Keratinocyte (primary cell): Measurements from ENCODE around the gene LINC01488. TPM values are rescaled to one million over a fixed set of nuclear protein-coding genes. Genes with fewer than 3 reads are reported as not detected.

Experiments used
- DNase-seq: peaks from one replicate; pipeline ENCODE4 v3.0.0-alpha.2; 2011; ENCODE audit warnings: low read depth, missing footprints, low spot score
- FAIRE-seq: peaks from 2 replicates; lab custom pipeline; 2011; peaks lifted over from hg19 to GRCh38; lab: Jason Lieb, UNC
- H2AFZ ChIP-seq: 2 replicates; pipeline ENCODE4 v1.6.0; 2012; ENCODE audit warnings: low read length, control low read depth, inconsistent platforms; ENCODE audit not compliant: control insufficient read depth
- H3K27ac ChIP-seq: 2 replicates; pipeline ENCODE4 v1.5.1; 2011; ENCODE audit warnings: low read length; ENCODE audit not compliant: control insufficient read depth, insufficient read depth
- H3K27me3 ChIP-seq: 3 replicates; pipeline ENCODE4 v1.6.0; 2011; ENCODE audit warnings: low read length; ENCODE audit not compliant: control insufficient read depth, insufficient read depth; ENCODE audit errors: extremely low read depth
- H3K36me3 ChIP-seq, 2 experiments: 2 replicates in 1 of 2; 3 replicates in 1 of 2; pipeline ENCODE4 v1.5.1; 2011; ENCODE audit warnings: low read length in 2 of 2, mild to moderate bottlenecking in 1 of 2; ENCODE audit not compliant: control insufficient read depth in 2 of 2, insufficient read depth in 2 of 2; ENCODE audit errors: extremely low read depth in 1 of 2
- H3K4me1 ChIP-seq: 3 replicates; pipeline ENCODE4 v1.5.1; 2011; ENCODE audit warnings: low read length; ENCODE audit not compliant: control insufficient read depth, insufficient read depth; ENCODE audit errors: extremely low read depth
- H3K4me2 ChIP-seq: 3 replicates; pipeline ENCODE4 v1.6.0; 2011; ENCODE audit warnings: low read depth, low read length; ENCODE audit not compliant: control insufficient read depth, insufficient read depth; ENCODE audit errors: extremely low read depth
- H3K4me3 ChIP-seq, 3 experiments: fragments of 200-600 bp in 1 of 3; sonication (generic) in 1 of 3; 2 replicates in 2 of 3; 3 replicates in 1 of 3; pipeline ENCODE4 v1.5.1; 2011 to 2016; ENCODE audit warnings: low read length in 3 of 3, mild to moderate bottlenecking in 3 of 3, control low read depth in 2 of 3, inconsistent platforms in 1 of 3, low read depth in 1 of 3, mixed read lengths in 1 of 3, mixed run types in 1 of 3, moderate library complexity in 1 of 3; ENCODE audit not compliant: control insufficient read depth in 2 of 3, insufficient read depth in 2 of 3; ENCODE audit errors: extremely low read depth in 1 of 3
- H3K79me2 ChIP-seq: 2 replicates; pipeline ENCODE4 v1.6.0; 2012; ENCODE audit warnings: low read length; ENCODE audit not compliant: control insufficient read depth, insufficient read depth
- H3K9ac ChIP-seq: 3 replicates; pipeline ENCODE4 v1.6.0; 2011; ENCODE audit warnings: low read length; ENCODE audit not compliant: control insufficient read depth, insufficient read depth; ENCODE audit errors: extremely low read depth
- H3K9me1 ChIP-seq: 3 replicates; pipeline ENCODE4 v1.6.0; 2011; ENCODE audit warnings: low read length; ENCODE audit not compliant: control insufficient read depth, insufficient read depth; ENCODE audit errors: extremely low read depth
- H3K9me3 ChIP-seq: 2 replicates; pipeline ENCODE4 v1.5.1; 2012; ENCODE audit warnings: low read depth, low read length; ENCODE audit not compliant: control insufficient read depth
- H4K20me1 ChIP-seq: 3 replicates; pipeline ENCODE4 v1.6.0; 2011; ENCODE audit warnings: low read length; ENCODE audit not compliant: control insufficient read depth, insufficient read depth; ENCODE audit errors: extremely low read depth
- CTCF ChIP-seq, 3 experiments: IDR thresholded peaks in 1 of 3; conservative IDR thresholded peaks in 1 of 3; optimal IDR thresholded peaks in 1 of 3; 2 replicates in 2 of 3; 3 replicates in 1 of 3; pipeline versions ENCODE3 to v1.5.1; 2011; ENCODE audit warnings: low read length in 3 of 3, mild to moderate bottlenecking in 3 of 3, moderate library complexity in 2 of 3, control low read depth in 1 of 3, inconsistent platforms in 1 of 3; ENCODE audit not compliant: insufficient read depth in 2 of 3; ENCODE audit errors: extremely low read depth in 1 of 3
- EZH2 ChIP-seq: IDR thresholded peaks from one replicate; pipeline ENCODE4 v1.6.1; 2012; ENCODE audit warnings: inconsistent platforms, mild to moderate bottlenecking, low read length, moderate library complexity
- dilution Hi-C: fragments of 300-500 bp; cut with MboI; formaldehyde crosslinking; loops from one replicate; pipeline ENCODE4 v1.7.0; 2020; ENCODE audit warnings: low sequenced_read_pairs; ENCODE audit not compliant: extremely low pct_ligation_motif_present
- polyA plus RNA-seq, 5 experiments: library from polyadenylated mRNA; depleted of rRNA in 3 of 5; stranded (reverse) in 3 of 5; stranded (forward) in 1 of 5; unstranded in 1 of 5; fragments of >200 nt; gene quantifications; 1 replicate in 1 of 5; 2 replicates in 3 of 5; 3 replicates in 1 of 5; pipeline versions ENCODE4 v1.2.1 to v1.2.3, GENCODE V29; 2011 to 2012; ENCODE audit warnings: missing spikeins in 2 of 5, low read depth in 1 of 5, low replicate concordance in 1 of 5

Gene LINC01488
- polyA plus RNA-seq, 1 donor (not counting 4 experiments of a cell fraction or from before 2014, with no cell fraction given) = not detected

- Histone ChIP-seq H3K79me2 (no peaks in the 10 kb centered on the region), H4K20me1 (no peaks in the 10 kb centered on the region), H3K4me1 (no peaks in the 10 kb centered on the region), H2AFZ (no peak overlapping the region), H3K27ac (no peak overlapping the region), H3K4me3 (no peak overlapping the region), H3K36me3 (no peaks in the 10 kb centered on the region), H3K9ac (no peak overlapping the region), H3K4me2 (no peak overlapping the region), H3K27me3 (peaks cover 24% of the 10 kb centered on the region), H3K9me1 (no peaks in the 10 kb centered on the region), H3K9me3 (no peaks in the 10 kb centered on the region)
- TF ChIP-seq CTCF (optimal IDR thresholded peaks at IDR 0.05 in 1 of 3, IDR thresholded peaks at IDR 0.05 in 1 of 3, conservative IDR thresholded peaks at IDR 0.05 in 1 of 3; ENCODE audit: extremely low read depth in 1 of 3, insufficient read depth in 2 of 3, low read length in 3 of 3) = no peak
- no peak for TF ChIP-seq EZH2
- dilution Hi-C loops = no loop called here
- FAIRE-seq = no peak
- DNase-seq = no peak
These were observed 15.8 kb downstream of the LINC01488 start for GRCh38 chr11:69497221-69497787.

GRCh38 chr11:69498614-69499175 is 17.2 kb downstream of the LINC01488 start:
- H3K9me3 ChIP-seq = no peaks in the 10 kb centered on the region
- H2AFZ ChIP-seq = no peak overlapping the region
- no peaks in the 10 kb centered on the region for H3K4me1 ChIP-seq
- no peaks in the 10 kb centered on the region for H3K9me1 ChIP-seq
- DNase-seq (no peak), FAIRE-seq (no peak)
- no peak overlapping the region for H3K9ac ChIP-seq
- H4K20me1 ChIP-seq = no peaks in the 10 kb centered on the region
- H3K4me2 ChIP-seq = no peak overlapping the region
- H3K27ac ChIP-seq = no peak overlapping the region
- no peaks in the 10 kb centered on the region for H3K36me3 ChIP-seq
- H3K79me2 ChIP-seq = no peaks in the 10 kb centered on the region
- H3K4me3 ChIP-seq = no peak overlapping the region
- H3K27me3 ChIP-seq = peaks cover 24% of the 10 kb centered on the region
- dilution Hi-C loops = no loop called here
- no peak for TF ChIP-seq CTCF (optimal IDR thresholded peaks at IDR 0.05 in 1 of 3, IDR thresholded peaks at IDR 0.05 in 1 of 3, conservative IDR thresholded peaks at IDR 0.05 in 1 of 3; ENCODE audit: extremely low read depth in 1 of 3, insufficient read depth in 2 of 3, low read length in 3 of 3)
- no peak for TF ChIP-seq EZH2
